IPS-15b (cell line): ENCODE results near the gene TVP23A.

Experiments
- H3K27me3 ChIP-seq: one replicate; pipeline ENCODE4 v1.6.1; 2013; ENCODE audit warnings: low read length; ENCODE audit not compliant: control insufficient read depth, insufficient read depth
- H3K36me3 ChIP-seq: one replicate; pipeline ENCODE4 v1.6.1; 2013; ENCODE audit warnings: low read length; ENCODE audit not compliant: control insufficient read depth, insufficient read depth
- H3K4me1 ChIP-seq: one replicate; pipeline ENCODE4 v1.6.1; 2013; ENCODE audit warnings: mild to moderate bottlenecking, low read length; ENCODE audit not compliant: control insufficient read depth, insufficient read depth
- H3K4me3 ChIP-seq: one replicate; pipeline ENCODE4 v1.5.1; 2013; ENCODE audit warnings: low read depth, low read length
- H3K9ac ChIP-seq: one replicate; pipeline ENCODE4 v1.6.1; 2013; ENCODE audit warnings: low read depth, mild to moderate bottlenecking, low read length
- H3K9me3 ChIP-seq: one replicate; pipeline ENCODE4 v1.6.1; 2013; ENCODE audit warnings: mild to moderate bottlenecking, low read length; ENCODE audit not compliant: control insufficient read depth, insufficient read depth

Gene TVP23A

DNA sequence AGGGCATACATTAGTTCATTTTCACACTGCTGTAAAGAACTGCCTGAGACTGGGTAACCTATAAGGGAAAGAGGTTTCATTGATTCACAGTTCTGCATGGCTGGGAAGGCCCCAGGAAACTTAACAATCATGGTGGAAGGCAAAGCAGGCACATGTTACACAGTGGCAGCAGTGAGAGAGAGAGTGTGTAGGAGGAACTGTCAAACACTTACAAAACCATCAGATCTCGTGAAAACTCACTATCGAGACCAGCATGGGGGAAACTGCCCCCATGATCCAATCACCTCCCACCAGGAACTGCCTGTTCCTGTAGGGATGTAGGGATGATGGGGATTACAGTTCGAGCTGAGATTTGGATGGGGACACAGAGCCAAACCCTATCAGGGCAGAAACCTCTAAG is 57.7 kb downstream of the TVP23A start:
- Histone ChIP-seq H3K4me3 (no peak overlapping the region), H3K9ac (no peak overlapping the region), H3K9me3 (no peaks in the 10 kb centered on the region), H3K27me3 (no peaks in the 10 kb centered on the region), H3K4me1 (no peaks in the 10 kb centered on the region), H3K36me3 (peaks cover 38% of the 10 kb centered on the region)

DNA sequence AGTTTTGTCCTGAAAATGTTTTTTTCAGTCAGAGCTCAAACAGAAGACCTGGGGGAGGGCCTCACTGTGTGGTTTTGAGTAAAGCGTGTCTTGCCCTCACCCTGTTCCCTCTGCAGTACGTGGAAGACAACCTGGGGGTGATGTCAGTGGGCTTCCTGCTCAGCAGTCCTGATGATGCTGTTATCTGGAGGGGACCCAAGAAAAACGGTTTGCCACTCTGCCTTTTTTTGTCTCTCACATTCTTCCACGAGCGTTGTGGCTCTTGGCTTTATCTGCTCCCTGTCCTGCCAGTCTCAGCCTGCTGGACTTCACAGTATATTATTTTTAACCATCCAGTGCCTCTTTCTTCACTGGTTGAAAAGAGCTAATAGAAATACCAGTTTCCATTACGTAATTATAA is 62.0 kb downstream of the TVP23A start:
- Histone ChIP-seq H3K9ac (no peak overlapping the region), H3K4me3 (no peak overlapping the region), H3K27me3 (no peaks in the 10 kb centered on the region), H3K9me3 (no peaks in the 10 kb centered on the region), H3K4me1 (no peaks in the 10 kb centered on the region), H3K36me3 (peaks cover 24% of the 10 kb centered on the region)

DNA sequence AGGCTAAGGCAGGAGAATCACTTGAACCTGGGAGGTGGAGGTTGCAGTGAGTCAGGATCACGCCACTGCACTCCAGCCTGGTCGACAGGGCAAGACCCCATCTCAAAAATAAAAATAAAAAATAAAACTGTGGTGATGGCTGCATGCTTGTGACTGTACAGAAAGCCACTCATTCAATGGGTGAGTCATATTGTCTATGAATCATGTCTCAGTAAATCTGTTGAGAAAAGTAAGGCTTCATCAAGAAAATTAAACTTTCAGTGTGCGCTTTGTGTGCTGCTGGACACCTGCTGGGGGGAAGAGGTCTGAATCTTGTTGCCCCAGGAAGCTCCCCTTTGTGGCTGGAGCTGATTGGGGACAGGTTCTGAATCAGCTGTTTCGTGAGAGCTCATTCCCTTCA is 63.7 kb downstream of the TVP23A start:
- H3K4me3 ChIP-seq = no peak overlapping the region
- no peaks in the 10 kb centered on the region for H3K27me3 ChIP-seq
- H3K9ac ChIP-seq = no peak overlapping the region
- H3K36me3 ChIP-seq = peaks cover 19% of the 10 kb centered on the region
- no peaks in the 10 kb centered on the region for H3K4me1 ChIP-seq
- no peaks in the 10 kb centered on the region for H3K9me3 ChIP-seq

DNA sequence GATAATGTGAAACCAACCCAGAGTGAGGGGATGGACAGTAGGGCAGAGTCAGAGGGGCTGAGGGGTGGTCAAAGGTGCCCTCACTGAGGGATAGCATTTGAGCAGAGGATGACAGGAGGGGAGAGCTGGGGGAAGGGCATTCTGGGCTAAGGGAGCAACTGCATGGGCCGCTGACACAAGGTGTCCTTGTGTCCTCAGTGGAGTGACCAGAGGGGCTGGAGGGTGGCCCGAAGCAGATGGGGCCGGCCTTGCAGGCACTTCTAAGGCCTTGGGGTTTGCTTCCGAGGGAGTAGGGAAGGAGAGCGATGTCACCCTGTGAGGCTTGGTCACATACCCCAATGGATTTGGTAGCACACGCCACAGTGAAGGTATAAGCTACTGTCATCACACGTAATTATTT is 64.9 kb downstream of the TVP23A start:
- H3K9me3 ChIP-seq = no peaks in the 10 kb centered on the region
- no peaks in the 10 kb centered on the region for H3K27me3 ChIP-seq
- H3K4me1 ChIP-seq = no peaks in the 10 kb centered on the region
- no peak overlapping the region for H3K4me3 ChIP-seq
- H3K9ac ChIP-seq = no peak overlapping the region
- H3K36me3 ChIP-seq = peaks cover 22% of the 10 kb centered on the region

DNA sequence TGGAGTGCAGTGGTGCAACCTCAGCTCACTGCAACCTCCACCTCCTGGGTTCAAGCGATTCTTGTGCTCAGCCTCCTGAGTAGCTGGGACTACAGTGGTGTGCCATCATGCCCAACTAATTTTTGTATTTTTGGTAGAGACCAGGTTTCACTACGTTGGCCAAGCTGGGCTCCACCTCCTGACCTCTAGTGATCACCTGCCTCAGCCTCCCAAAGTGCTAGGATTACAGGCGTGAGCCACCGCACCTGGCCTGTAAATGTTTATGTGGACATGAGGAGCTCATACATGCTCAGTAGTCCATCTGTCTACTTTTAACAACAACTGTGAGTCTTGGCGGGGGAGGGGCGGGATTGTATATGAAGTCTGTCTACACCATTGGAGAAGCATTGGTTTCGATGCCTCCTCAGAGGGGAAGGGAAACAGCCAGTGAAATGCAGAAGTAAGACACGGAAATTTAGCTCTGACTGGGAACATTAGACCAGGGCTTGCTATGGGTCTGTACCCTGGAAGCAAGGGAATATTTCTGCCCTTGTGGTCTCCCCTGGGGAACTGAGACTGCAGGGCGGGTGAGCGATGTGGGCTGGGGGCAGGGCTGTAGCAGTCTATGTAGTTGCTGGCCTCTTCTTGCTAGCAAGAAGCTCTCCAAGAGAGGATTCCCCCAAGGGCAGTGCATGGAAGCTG is 65.6 kb downstream of the TVP23A start:
- H3K27me3 ChIP-seq = no peaks in the 10 kb centered on the region
- H3K36me3 ChIP-seq = peaks cover 20% of the 10 kb centered on the region
- H3K9me3 ChIP-seq = no peaks in the 10 kb centered on the region
- H3K4me1 ChIP-seq = no peaks in the 10 kb centered on the region
- no peak overlapping the region for H3K9ac ChIP-seq
- H3K4me3 ChIP-seq = no peak overlapping the region

DNA sequence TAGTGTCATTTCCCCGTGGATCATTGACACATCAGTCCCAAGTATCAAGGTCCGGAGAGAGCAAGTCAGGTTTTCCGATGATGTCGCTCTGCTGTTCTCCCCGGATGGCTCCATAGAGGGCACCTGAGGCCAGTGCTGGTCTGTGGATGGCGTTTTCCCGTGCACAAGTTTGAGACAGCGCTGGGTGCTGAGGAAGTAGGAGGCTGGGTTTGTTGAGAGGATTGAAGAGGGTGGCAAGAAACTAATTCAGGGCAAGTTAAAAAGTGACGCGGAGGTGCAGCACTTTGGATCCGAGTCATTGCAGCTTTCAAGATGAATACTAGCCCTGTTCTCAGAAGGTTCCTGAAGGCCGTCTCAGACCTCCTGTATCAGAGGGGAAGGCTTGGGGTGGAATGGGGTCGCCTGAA is 67.3 kb downstream of the TVP23A start:
- Histone ChIP-seq H3K9me3 (no peaks in the 10 kb centered on the region), H3K36me3 (peaks cover 6% of the 10 kb centered on the region), H3K9ac (no peak overlapping the region), H3K27me3 (no peaks in the 10 kb centered on the region), H3K4me1 (no peaks in the 10 kb centered on the region), H3K4me3 (no peak overlapping the region)

DNA sequence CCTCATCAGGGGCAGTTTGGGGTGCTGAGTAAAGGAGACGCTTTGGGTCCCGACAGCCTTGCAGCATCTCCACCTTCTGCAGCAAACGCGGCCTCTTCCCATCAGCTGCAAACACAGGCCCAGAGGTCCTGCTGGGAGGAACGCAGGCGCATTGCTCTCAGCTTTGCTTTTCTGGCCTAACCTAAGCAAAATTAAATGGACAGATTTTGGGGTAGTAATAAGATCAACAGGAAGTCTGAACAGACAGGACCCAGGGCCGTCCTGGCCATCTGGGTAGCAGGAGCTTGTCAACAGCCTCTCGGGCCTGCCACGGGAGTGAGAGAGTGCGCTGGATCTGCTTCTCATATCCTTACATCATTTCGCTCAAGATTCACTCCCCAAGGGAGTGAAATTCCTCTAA is 67.8 kb downstream of the TVP23A start:
- H3K36me3 ChIP-seq = peaks cover 6% of the 10 kb centered on the region
- H3K9ac ChIP-seq = no peak overlapping the region
- H3K9me3 ChIP-seq = no peaks in the 10 kb centered on the region
- no peak overlapping the region for H3K4me3 ChIP-seq
- no peaks in the 10 kb centered on the region for H3K4me1 ChIP-seq
- H3K27me3 ChIP-seq = no peaks in the 10 kb centered on the region

DNA sequence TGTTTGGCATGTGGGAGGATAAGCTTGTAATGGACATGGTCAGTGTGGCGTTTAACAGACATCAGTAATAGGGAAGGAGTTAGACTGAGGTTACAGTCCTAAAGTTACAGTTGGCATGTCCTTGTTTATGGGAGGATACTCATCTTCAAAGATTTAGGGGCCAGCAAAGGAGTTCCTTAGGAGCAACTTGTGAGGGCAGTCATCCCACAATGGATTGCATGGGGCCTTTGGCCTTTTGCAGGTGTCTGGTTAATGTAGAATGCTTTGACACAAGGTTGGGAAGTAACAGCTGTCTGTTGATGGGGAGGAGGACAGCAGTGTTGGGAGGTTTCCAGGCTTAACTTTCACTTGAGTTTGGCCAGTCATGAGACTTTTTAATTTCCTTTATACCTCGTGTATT is 72.8 kb downstream of the TVP23A start:
- Histone ChIP-seq H3K4me3 (no peak overlapping the region), H3K36me3 (peaks cover 3% of the 10 kb centered on the region), H3K4me1 (no peaks in the 10 kb centered on the region), H3K27me3 (no peaks in the 10 kb centered on the region), H3K9ac (no peak overlapping the region), H3K9me3 (no peaks in the 10 kb centered on the region)

DNA sequence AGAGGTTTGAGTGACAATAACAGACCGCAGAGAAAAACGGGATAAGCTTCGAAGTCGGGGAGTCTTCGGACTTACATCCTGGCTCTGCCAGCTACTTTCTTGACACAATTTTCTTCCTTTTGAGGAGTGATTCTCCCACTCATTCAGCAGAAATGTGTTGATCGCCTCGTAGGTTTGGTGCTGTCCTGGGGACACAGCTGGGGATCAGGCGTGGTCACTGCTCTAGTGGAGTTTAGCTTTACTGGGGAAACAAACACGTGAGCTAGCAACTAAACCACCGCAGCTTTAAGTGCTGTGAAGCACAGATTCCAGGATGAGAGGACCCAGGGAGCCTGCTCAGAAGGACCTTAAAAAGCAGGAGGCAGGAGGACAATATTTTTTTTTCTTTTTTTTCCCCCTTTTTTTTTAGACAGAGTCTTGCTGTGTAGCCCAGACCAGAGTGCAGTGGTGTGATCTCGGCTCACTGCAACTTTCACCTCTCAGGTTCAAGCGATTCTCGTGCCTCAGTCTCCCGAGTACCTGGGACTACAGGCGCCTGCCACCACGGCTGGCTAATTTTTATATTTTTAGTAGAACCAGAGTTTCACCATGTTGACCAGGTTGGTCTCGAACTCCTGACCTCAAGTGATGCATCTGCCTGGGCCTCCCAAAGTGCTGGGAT is 74.1 kb downstream of the TVP23A start:
- Histone ChIP-seq H3K4me1 (no peaks in the 10 kb centered on the region), H3K9ac (peak overlapping the region; percentile 51), H3K27me3 (no peaks in the 10 kb centered on the region), H3K4me3 (peak overlapping the region; percentile 72), H3K36me3 (peaks cover under 1% of the 10 kb centered on the region), H3K9me3 (no peaks in the 10 kb centered on the region)

- Histone ChIP-seq H3K4me3 (peak within 1 kb of the TSS; percentile 92), H3K9me3 (no peaks in the 10 kb centered on the region), H3K9ac (peak within 1 kb of the TSS; percentile 93), H3K27me3 (no peaks in the 10 kb centered on the region), H3K36me3 (no peaks in the 10 kb centered on the region), H3K4me1 (no peaks in the 10 kb centered on the region)
Observed at GRCh38 chr16:10743610-10744369, 74.8 kb downstream of the TVP23A start, which contains the start of gene NUBP1. Gene NUBP1, plus strand, starts transcription at chr16:10743842. Its CDS starts 22 bp downstream, at chr16:10743864.

DNA sequence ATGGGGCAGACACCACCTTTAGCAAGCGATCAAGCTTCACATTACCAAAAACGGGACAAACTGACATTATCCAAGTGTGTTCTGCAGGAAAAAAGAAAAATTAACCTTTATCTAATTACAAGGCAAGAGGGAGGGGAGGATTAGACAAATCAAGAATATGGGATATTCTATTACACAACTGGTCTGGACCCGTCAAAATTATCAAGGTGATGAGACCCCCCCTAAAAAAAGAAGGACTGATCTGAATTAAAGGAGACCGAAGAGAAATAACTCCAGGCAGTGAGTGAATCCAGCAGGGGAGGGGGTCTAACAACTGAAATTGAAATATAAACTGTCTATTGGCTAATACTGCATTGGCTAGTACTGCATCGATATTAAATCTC is 75.4 kb downstream of the TVP23A start:
- H3K9ac ChIP-seq = no peak overlapping the region
- H3K4me3 ChIP-seq = peak overlapping the region; percentile 92
- no peaks in the 10 kb centered on the region for H3K9me3 ChIP-seq
- no peaks in the 10 kb centered on the region for H3K36me3 ChIP-seq
- no peaks in the 10 kb centered on the region for H3K4me1 ChIP-seq
- H3K27me3 ChIP-seq = no peaks in the 10 kb centered on the region

- Histone ChIP-seq H3K27me3 (no peaks in the 10 kb centered on the region), H3K4me1 (no peaks in the 10 kb centered on the region), H3K9me3 (no peaks in the 10 kb centered on the region), H3K9ac (no peak overlapping the region), H3K36me3 (no peaks in the 10 kb centered on the region), H3K4me3 (no peak overlapping the region)
Observed at GRCh38 chr16:10741844-10742243, 76.8 kb downstream of the TVP23A start.
